Smooth muscle cell of the umbilical artery (primary cell): Measurements from ENCODE around the gene CELA3B. TPM values are rescaled to one million over a fixed set of nuclear protein-coding genes. Genes with fewer than 3 reads are reported as not detected.

Source experiments
- total RNA-seq: library from RNA; depleted of rRNA; stranded (reverse); fragments of >200 nt; gene quantifications from 2 replicates; pipeline ENCODE4 v1.2.3, GENCODE V29; 2014

CELA3B gene
- not detected in 2 replicates for total RNA-seq

GRCh38 chr1:21976703-21977239 lies at the start of gene CELA3B:
CELA3B (plus strand) TSS chr1:21977022; CDS start chr1:21977040, 18 bp downstream.

GRCh38 chr1:21937034-21937371 lies 39.8 kb upstream of the CELA3B start, which contains the start of gene HSPG2:
HSPG2 (minus strand) TSS chr1:21937310; CDS start chr1:21937217, 93 bp downstream.

GRCh38 chr1:22001409-22001808 lies 24.6 kb downstream of the CELA3B start, which contains the start of gene CELA3A:
CELA3A (plus strand) TSS chr1:22001657; CDS start chr1:22001675, 18 bp downstream.

Other genes starting within 250 kb of the CELA3B start
- gene USP48, start 193.9 kb upstream of the CELA3B start, total RNA-seq: 46.6 and 89.2 TPM in 2 replicates
- under 0.01 and 0.05 TPM in 2 replicates for gene LDLRAD2, start 164.8 kb upstream of the CELA3B start, total RNA-seq
- 578 and 953 TPM in 2 replicates for gene HSPG2, start 39.7 kb upstream of the CELA3B start, total RNA-seq
- not detected in 2 replicates for gene CELA3A, start 24.6 kb downstream of the CELA3B start, total RNA-seq
- 291 and 369 TPM in 2 replicates for gene CDC42, start 75.7 kb downstream of the CELA3B start, total RNA-seq
- 0.05 and 0.59 TPM in 2 replicates for gene WNT4, start 166.1 kb downstream of the CELA3B start, total RNA-seq